PC-3 (cell line): ENCODE measurements around the gene RABGEF1. TPM values are rescaled to one million over a fixed set of nuclear protein-coding genes. Genes with fewer than 3 reads are reported as not detected.

Experiments
- ATAC-seq: fragments of 200-7000 bp; cut with Tn5 transposase; 2 replicates; pipeline ENCODE4 v1.9.1; 2020; ENCODE audit warnings: mild to moderate bottlenecking, moderate library complexity
- BruUV-seq: library from RNA; stranded (reverse); fragments of 400-500 nt; replicated peaks from 2 replicates; lab custom pipeline; 2021; lab: Mats Ljungman, UMichigan
- CTCF ChIA-PET: fragments of 300-600 bp; sonication (Branson Sonifier 250); formaldehyde crosslinking; loops from one replicate; lab custom pipeline; 2022; ENCODE audit warnings: antibody characterized with exemption; lab: Charles Lee
- POLR2A ChIA-PET: fragments of 300-600 bp; sonication (Branson Sonifier 250); formaldehyde crosslinking; loops from one replicate; lab custom pipeline; 2022; ENCODE audit warnings: antibody characterized with exemption; ENCODE audit not compliant: unreplicated experiment; lab: Charles Lee
- DNase-seq: peaks from one replicate; pipeline ENCODE4 v3.0.0-alpha.2; 2015
- H2AFZ ChIP-seq: fragments of 300-600 bp; sonication (generic); 2 replicates; pipeline ENCODE4 v1.6.0; 2016; ENCODE audit warnings: antibody characterized with exemption, low read length
- H3F3A ChIP-seq: fragments of 300-600 bp; sonication (generic); one replicate; pipeline ENCODE4 v1.6.0; 2017; ENCODE audit warnings: antibody characterized with exemption, low read length, control low read depth, mild to moderate bottlenecking; ENCODE audit not compliant: unreplicated experiment
- H3K27ac ChIP-seq: fragments of 300-600 bp; sonication (generic); 2 replicates; pipeline ENCODE4 v1.5.1; 2016; ENCODE audit warnings: mild to moderate bottlenecking, low read length
- H3K27me3 ChIP-seq: fragments of 300-600 bp; sonication (generic); 2 replicates; pipeline ENCODE4 v1.6.1; 2016; ENCODE audit warnings: low read length, mixed read lengths
- H3K36me3 ChIP-seq: fragments of 300-600 bp; sonication (generic); 2 replicates; pipeline ENCODE4 v1.6.1; 2016; ENCODE audit warnings: low read depth, mixed run types, low read length, mixed read lengths
- H3K4me1 ChIP-seq: fragments of 300-600 bp; sonication (generic); 2 replicates; pipeline ENCODE4 v1.5.1; 2016; ENCODE audit warnings: low read length; ENCODE audit not compliant: insufficient read depth
- H3K4me2 ChIP-seq: fragments of 300-600 bp; sonication (generic); 2 replicates; pipeline ENCODE4 v1.6.0; 2016; ENCODE audit warnings: low read length
- H3K4me3 ChIP-seq: fragments of 300-600 bp; sonication (generic); 2 replicates; pipeline ENCODE4 v1.5.1; 2016; ENCODE audit warnings: mild to moderate bottlenecking, low read length, mixed read lengths
- H3K79me2 ChIP-seq: fragments of 300-600 bp; sonication (generic); 2 replicates; pipeline ENCODE4 v1.6.1; 2017; ENCODE audit warnings: low read length, mixed read lengths
- H3K9ac ChIP-seq: fragments of 300-600 bp; sonication (generic); 2 replicates; pipeline ENCODE4 v1.6.0; 2016; ENCODE audit warnings: mild to moderate bottlenecking, low read length
- H3K9me2 ChIP-seq: fragments of 300-600 bp; sonication (generic); replicated peaks from 2 replicates; pipeline ENCODE4 v1.6.1; 2016; ENCODE audit warnings: mixed run types, low read length, mixed read lengths
- H3K9me3 ChIP-seq: fragments of 300-600 bp; sonication (generic); 2 replicates; pipeline ENCODE4 v1.6.1; 2016; ENCODE audit warnings: low read length, mixed read lengths
- H4K20me1 ChIP-seq: fragments of 300-600 bp; sonication (generic); 2 replicates; pipeline ENCODE4 v1.6.1; 2016; ENCODE audit warnings: low read length, mixed read lengths
- EZH2 ChIP-seq: fragments of 300-600 bp; sonication (generic); IDR thresholded peaks from one replicate; pipeline ENCODE4 v1.6.1; 2017; ENCODE audit warnings: antibody characterized with exemption, mild to moderate bottlenecking, low read length; ENCODE audit not compliant: unreplicated experiment
- EZH2phosphoT487 ChIP-seq: fragments of 300-600 bp; sonication (generic); IDR thresholded peaks from 2 replicates; pipeline ENCODE4 v1.6.1; 2018; ENCODE audit warnings: mild to moderate bottlenecking, antibody characterized with exemption, low read length, borderline replicate concordance
- intact Hi-C: fragments of 100-400 bp; cut with micrococcal nuclease; formaldehyde crosslinking; loops from 2 replicates; pipeline ENCODE4 v1.9.0; 2023
- total RNA-seq: library from RNA; depleted of rRNA; stranded (reverse); fragments of >200 nt; gene quantifications from 2 replicates; pipeline ENCODE4 v1.2.3, GENCODE V29; 2014; rRNA removed
- TF ChIP-seq, protein P1 (sequence below): fragments of 300-600 bp; sonication (generic); conservative IDR thresholded peaks from 2 replicates; pipeline ENCODE4 v1.5.1; 2017; ENCODE audit warnings: antibody characterized with exemption, low read depth, mild to moderate bottlenecking, low read length

RABGEF1 gene
- total RNA-seq, 1 experiment from 2014 or later = 19.8 TPM

DNA sequence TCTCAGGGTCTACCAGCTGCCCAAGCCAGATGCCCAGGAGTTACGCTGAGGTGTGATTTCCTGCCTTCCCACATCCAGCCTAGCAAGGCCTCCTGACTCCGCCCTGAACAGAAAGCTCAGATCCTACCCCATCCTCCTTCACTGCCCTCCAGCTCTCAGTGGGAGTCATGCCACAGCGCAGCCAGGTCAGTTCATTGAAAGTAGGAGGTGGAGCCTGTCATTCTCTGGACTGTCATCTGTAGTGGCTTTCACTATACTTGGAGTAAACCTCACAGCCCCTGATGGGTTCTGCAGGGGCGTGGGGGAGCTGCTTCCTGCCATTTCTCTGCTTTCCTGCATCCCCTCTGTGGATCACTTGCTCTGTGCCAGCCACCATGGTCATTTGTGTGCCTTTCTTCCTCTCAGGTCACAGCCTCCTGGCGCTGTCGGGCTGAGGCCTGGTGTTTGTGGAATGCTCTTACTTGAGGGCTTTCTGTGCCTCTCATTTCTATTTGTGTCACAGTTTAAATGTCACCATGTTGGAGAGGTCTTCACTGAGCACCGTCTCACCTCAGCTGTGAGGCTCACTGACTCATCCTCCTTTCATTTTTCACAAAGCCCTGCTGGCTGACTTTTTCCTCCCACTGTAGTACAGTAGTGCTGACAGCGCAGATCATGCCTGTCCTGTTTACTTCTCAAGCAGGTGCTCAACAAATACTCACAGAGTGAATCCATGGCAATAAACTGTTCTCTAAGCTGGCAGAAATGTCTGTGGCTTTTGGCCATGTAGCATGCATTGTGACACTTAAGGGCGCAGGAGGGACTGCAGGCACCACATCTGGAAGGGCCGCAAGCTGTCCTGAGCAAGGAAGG lies 119.5 kb downstream of the RABGEF1 start:
- H3K9me3 ChIP-seq = no peaks in the 10 kb centered on the region
- no peaks in the 10 kb centered on the region for H3K27me3 ChIP-seq
- intact Hi-C loops = no loop called here
- no peaks in the 10 kb centered on the region for H3F3A ChIP-seq
- H3K27ac ChIP-seq = no peak overlapping the region
- no peak overlapping the region for H2AFZ ChIP-seq
- TF ChIP-seq EZH2 (no peak), EZH2phosphoT487 (no peak)
- TF ChIP-seq, protein P1, sequence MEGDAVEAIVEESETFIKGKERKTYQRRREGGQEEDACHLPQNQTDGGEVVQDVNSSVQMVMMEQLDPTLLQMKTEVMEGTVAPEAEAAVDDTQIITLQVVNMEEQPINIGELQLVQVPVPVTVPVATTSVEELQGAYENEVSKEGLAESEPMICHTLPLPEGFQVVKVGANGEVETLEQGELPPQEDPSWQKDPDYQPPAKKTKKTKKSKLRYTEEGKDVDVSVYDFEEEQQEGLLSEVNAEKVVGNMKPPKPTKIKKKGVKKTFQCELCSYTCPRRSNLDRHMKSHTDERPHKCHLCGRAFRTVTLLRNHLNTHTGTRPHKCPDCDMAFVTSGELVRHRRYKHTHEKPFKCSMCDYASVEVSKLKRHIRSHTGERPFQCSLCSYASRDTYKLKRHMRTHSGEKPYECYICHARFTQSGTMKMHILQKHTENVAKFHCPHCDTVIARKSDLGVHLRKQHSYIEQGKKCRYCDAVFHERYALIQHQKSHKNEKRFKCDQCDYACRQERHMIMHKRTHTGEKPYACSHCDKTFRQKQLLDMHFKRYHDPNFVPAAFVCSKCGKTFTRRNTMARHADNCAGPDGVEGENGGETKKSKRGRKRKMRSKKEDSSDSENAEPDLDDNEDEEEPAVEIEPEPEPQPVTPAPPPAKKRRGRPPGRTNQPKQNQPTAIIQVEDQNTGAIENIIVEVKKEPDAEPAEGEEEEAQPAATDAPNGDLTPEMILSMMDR = no peak
- ATAC-seq = peak; percentile 43
- ChIA-PET CTCF (no interaction called here), POLR2A (no interaction called here)
- no peaks in the 10 kb centered on the region for H3K79me2 ChIP-seq
- no peaks in the 10 kb centered on the region for H4K20me1 ChIP-seq
- no peak overlapping the region for H3K4me3 ChIP-seq
- peaks cover 4% of the 10 kb centered on the region; the same call in 1 of the 2 replicates for H3K36me3 ChIP-seq
- BruUV-seq = no TSS peak
- H3K9ac ChIP-seq = no peak overlapping the region
- no peak for DNase-seq
- H3K4me2 ChIP-seq = no peak overlapping the region
- H3K9me2 ChIP-seq = no peaks in the 10 kb centered on the region
- no peaks in the 10 kb centered on the region for H3K4me1 ChIP-seq

DNA sequence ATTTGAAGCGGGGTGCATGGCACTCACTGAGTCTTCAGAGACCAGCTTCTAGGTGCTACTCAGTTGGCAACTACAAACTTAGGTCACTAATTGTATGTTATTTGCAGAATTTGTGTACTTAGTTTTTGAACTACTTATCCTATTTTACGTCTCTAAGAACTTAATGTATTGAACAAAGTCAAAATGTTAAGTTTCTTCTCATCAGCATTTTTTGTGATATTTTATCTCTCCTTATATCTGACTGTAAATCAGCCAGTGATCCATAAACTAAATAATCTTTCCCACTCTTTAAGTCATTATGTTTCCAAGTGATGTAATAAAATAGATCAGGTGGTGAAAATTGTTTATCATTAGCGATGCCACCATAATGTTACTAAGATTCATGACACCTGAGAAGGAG lies 120.2 kb downstream of the RABGEF1 start:
- Histone ChIP-seq H2AFZ (no peak overlapping the region), H4K20me1 (no peaks in the 10 kb centered on the region), H3K27ac (no peak overlapping the region), H3K4me3 (no peak overlapping the region), H3K4me2 (no peak overlapping the region), H3K9me3 (no peaks in the 10 kb centered on the region), H3K4me1 (no peaks in the 10 kb centered on the region), H3K79me2 (no peaks in the 10 kb centered on the region), H3F3A (no peaks in the 10 kb centered on the region), H3K9me2 (no peaks in the 10 kb centered on the region), H3K36me3 (peaks cover 4% of the 10 kb centered on the region; the same call in 1 of the 2 replicates), H3K27me3 (no peaks in the 10 kb centered on the region), H3K9ac (no peak overlapping the region)
- BruUV-seq = no TSS peak
- CTCF ChIA-PET = no interaction called here
- ATAC-seq = no peak
- POLR2A ChIA-PET = no interaction called here
- intact Hi-C loops = no loop called here
- TF ChIP-seq EZH2phosphoT487 (no peak), EZH2 (no peak)
- TF ChIP-seq, protein P1 = no peak
- DNase-seq = no peak

Other genes starting within 250 kb of the RABGEF1 start
- gene KCTD7, start 111.9 kb upstream of the RABGEF1 start, total RNA-seq = 5.5 and 7.4 TPM in 2 replicates
- gene TMEM248, start 180.5 kb downstream of the RABGEF1 start, total RNA-seq = 61.1 and 66.1 TPM in 2 replicates